DMS153 treated with DMSO at 0.1 percent for 48 hours (cell line): ENCODE results near the gene IL17B.

ENCODE experiments used
- DNase-seq: peaks from one replicate; lab custom pipeline; 2025; ENCODE audit not compliant: unreplicated experiment; lab: John Stamatoyannopoulos, UW

IL17B gene

GRCh38 chr5:149362541-149362940 lies 16.6 kb downstream of the IL17B start:
- no peak for DNase-seq

- DNase-seq = no peak
Measured at GRCh38 chr5:149360272-149360671, 18.8 kb downstream of the IL17B start.

- DNase-seq = no peak
Measured at GRCh38 chr5:149358868-149359495, 20.1 kb downstream of the IL17B start.

- no peak for DNase-seq
Measured at GRCh38 chr5:149358294-149358651, 20.8 kb downstream of the IL17B start.

- DNase-seq = peak; percentile 61
Measured at GRCh38 chr5:149357370-149358293, 21.5 kb downstream of the IL17B start, which contains the start of gene PCYOX1L. Gene PCYOX1L (plus strand): TSS chr5:149358046. CDS start chr5:149358069, 23 bp downstream.

GRCh38 chr5:149356391-149356790 lies 22.7 kb downstream of the IL17B start:
- DNase-seq = no peak

- no peak for DNase-seq
Measured at GRCh38 chr5:149355688-149356087, 23.4 kb downstream of the IL17B start.

GRCh38 chr5:149353911-149354310 lies 25.2 kb downstream of the IL17B start:
- no peak for DNase-seq

GRCh38 chr5:149352169-149352568 lies 26.9 kb downstream of the IL17B start:
- DNase-seq = no peak

- DNase-seq = no peak
Measured at GRCh38 chr5:149349382-149349781, 29.7 kb downstream of the IL17B start.

GRCh38 chr5:149348518-149348917 lies 30.6 kb downstream of the IL17B start:
- DNase-seq = no peak

- no peak for DNase-seq
Measured at GRCh38 chr5:149345892-149346222, 33.2 kb downstream of the IL17B start.

GRCh38 chr5:149345147-149345891 lies 33.8 kb downstream of the IL17B start, which contains the start of gene GRPEL2:
Gene GRPEL2 (plus strand): TSS chr5:149345499. CDS start chr5:149345540, 41 bp downstream.
- DNase-seq = peak; percentile 67

- DNase-seq = no peak
Measured at GRCh38 chr5:149344151-149344550, 34.9 kb downstream of the IL17B start.

GRCh38 chr5:149341876-149342275 lies 37.2 kb downstream of the IL17B start:
- DNase-seq = no peak

- DNase-seq = no peak
Measured at GRCh38 chr5:149340920-149341319, 38.2 kb downstream of the IL17B start.

GRCh38 chr5:149338364-149338763 lies 40.7 kb downstream of the IL17B start:
- DNase-seq = no peak

GRCh38 chr5:149337736-149338135 lies 41.4 kb downstream of the IL17B start:
- no peak for DNase-seq

GRCh38 chr5:149333711-149334443 lies 45.2 kb downstream of the IL17B start:
- no peak for DNase-seq

GRCh38 chr5:149328177-149328576 lies 50.9 kb downstream of the IL17B start:
- DNase-seq = no peak

- DNase-seq = no peak
Measured at GRCh38 chr5:149326611-149327010, 52.5 kb downstream of the IL17B start.
